GM12801 (cell line): ENCODE data around the gene LMTK2.

Source experiments
- TF ChIP-seq, protein P1 (sequence below): IDR thresholded peaks from one replicate; pipeline ENCODE4 v1.5.1; 2011; ENCODE audit warnings: control low read depth; ENCODE audit not compliant: insufficient read length; ENCODE audit errors: extremely low read depth

LMTK2 gene

DNA sequence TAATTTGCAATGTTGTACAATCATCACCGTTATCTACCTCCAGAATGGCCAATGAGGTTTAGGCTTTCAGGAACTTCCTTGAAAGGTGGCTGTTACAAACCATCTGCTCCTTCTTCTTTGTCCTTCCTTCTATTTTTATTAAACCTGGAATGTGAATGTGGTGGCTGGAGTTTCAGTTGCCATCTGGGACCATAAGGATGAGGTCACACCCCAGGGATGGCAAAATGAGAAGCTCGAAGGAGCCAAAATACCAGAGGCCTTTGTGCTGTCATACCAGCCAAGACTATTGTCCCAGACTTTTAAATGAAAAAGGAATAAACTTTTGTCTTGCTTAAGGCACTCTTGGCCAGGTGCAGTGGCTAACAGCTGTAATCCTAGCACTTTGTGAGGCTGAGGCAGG, 30.9 kb upstream of the LMTK2 start:
- TF ChIP-seq, protein P1, sequence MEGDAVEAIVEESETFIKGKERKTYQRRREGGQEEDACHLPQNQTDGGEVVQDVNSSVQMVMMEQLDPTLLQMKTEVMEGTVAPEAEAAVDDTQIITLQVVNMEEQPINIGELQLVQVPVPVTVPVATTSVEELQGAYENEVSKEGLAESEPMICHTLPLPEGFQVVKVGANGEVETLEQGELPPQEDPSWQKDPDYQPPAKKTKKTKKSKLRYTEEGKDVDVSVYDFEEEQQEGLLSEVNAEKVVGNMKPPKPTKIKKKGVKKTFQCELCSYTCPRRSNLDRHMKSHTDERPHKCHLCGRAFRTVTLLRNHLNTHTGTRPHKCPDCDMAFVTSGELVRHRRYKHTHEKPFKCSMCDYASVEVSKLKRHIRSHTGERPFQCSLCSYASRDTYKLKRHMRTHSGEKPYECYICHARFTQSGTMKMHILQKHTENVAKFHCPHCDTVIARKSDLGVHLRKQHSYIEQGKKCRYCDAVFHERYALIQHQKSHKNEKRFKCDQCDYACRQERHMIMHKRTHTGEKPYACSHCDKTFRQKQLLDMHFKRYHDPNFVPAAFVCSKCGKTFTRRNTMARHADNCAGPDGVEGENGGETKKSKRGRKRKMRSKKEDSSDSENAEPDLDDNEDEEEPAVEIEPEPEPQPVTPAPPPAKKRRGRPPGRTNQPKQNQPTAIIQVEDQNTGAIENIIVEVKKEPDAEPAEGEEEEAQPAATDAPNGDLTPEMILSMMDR = no peak

GRCh38 chr7:98077762-98078161, 28.9 kb upstream of the LMTK2 start:
- TF ChIP-seq, protein P1 = no peak

- TF ChIP-seq, protein P1 = no peak
Measured at GRCh38 chr7:98078197-98078870, 28.3 kb upstream of the LMTK2 start.

DNA sequence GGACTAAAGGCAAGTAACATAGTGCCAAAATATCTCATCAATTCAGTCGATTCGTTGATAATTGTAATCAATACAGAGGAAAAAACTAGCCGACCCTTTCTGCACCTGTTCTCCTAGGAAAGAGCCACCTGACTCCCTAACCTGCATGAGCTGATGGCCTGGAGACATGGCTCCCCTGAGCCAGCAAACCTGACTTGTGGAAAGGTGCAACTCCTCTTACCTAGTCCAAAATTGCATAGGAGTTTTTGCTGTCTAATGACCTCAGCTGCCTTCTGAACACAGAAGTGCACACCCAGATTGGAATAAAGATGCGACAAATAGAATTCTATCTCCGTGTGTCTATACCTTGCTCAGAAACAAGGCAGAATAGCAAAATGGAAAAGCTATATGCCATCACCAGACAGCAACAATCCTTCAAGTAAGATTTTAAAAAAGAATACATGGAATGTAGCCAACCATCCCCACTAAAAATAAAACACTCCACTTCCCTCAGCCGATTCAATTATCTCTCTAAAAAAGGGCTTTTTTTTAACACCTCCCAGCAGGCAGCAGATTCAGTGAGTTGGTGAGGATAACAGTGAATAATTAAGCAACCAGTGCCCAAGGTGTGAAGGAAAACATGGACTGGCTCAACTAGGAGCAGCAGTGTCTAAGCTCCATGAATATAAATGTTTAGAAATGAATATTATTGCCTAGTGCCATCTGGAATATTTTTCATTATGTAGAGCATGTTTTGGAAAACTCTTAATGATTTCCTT, 26.6 kb upstream of the LMTK2 start:
- TF ChIP-seq, protein P1 = no peak

DNA sequence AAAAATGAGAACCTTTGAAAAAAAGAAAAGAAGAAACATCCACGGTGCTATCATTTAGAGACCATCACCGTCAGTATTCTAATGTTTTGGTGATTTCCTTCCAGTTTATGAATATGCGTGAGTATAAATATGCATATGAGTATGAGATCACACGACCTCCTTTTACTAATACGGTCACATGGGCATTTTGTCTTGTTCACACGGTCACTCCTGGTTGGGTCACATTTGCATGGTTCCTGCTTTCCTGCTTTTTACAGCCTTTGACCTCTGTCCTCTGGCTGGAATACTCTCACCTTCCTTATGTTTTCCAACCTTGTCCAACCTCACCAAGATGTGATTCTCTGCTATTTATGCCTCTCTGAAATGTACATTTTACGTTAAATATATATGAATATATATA, 25.3 kb upstream of the LMTK2 start:
- TF ChIP-seq, protein P1 = no peak

- TF ChIP-seq, protein P1 = no peak
Measured at GRCh38 chr7:98084631-98085030, 22.0 kb upstream of the LMTK2 start.

DNA sequence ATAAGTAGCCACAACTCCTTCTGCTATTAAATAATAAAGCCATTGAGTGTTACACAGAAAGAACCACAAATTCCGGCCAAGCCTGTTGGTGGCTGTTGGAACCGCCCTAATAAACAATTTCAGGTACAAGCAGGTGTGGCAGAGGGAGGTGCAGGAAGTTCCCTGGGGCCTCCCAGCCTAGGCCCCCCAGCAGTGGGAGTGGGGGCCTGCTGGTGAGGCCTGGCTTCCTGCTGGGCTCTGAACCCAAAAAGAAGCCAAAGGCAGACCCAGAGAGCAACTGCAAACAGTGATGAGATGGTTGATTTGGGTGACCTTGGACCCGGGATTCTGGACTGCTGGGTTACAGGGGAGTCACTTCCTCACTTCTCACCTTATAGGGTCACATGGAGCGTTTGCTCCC, 21.0 kb upstream of the LMTK2 start:
- TF ChIP-seq, protein P1 = no peak
